Tibial nerve (tissue), 4 donors: ENCODE measurements around the gene SHROOM3. TPM values are rescaled to one million over a fixed set of nuclear protein-coding genes. Genes with fewer than 3 reads are reported as not detected.

Experiments used
- DNase-seq, 2 donors: peaks; one replicate each; pipeline ENCODE4 v3.0.0-alpha.2; 2019; ENCODE audit warnings: low spot score in 2 of 2
- H3K27ac ChIP-seq, 4 donors: fragments of 200-600 bp; sonication (generic) in 3 of 4; one replicate each; pipeline ENCODE4 v1.5.1; 2017 to 2019; ENCODE audit warnings: mild to moderate bottlenecking in 1 of 4
- H3K27me3 ChIP-seq, 2 donors: fragments of 200-600 bp; sonication (generic) in 1 of 2; one replicate each; pipeline versions ENCODE4 v1.5.1 to v1.6.0; 2017 to 2019
- H3K36me3 ChIP-seq, 3 donors: fragments of 200-600 bp; sonication (generic); one replicate each; pipeline ENCODE4 v1.5.1; 2018 to 2019
- H3K4me1 ChIP-seq, 4 donors: fragments of 200-600 bp; sonication (generic) in 3 of 4; one replicate each; pipeline ENCODE4 v1.5.1; 2017 to 2019
- H3K4me3 ChIP-seq, 4 donors: fragments of 200-600 bp; sonication (generic) in 3 of 4; one replicate each; pipeline ENCODE4 v1.5.1; 2017 to 2019; ENCODE audit warnings: mild to moderate bottlenecking in 1 of 4, moderate library complexity in 1 of 4
- H3K9me3 ChIP-seq, 4 donors: fragments of 200-600 bp; sonication (generic) in 3 of 4; one replicate each; pipeline ENCODE4 v1.5.1; 2017 to 2019
- CTCF ChIP-seq, 5 experiments: fragments of 200-600 bp in 3 of 5; fragments of 450-650 bp in 2 of 5; sonication (generic) in 3 of 5; IDR thresholded peaks; one replicate each; pipeline ENCODE4 v1.5.1; 2016 to 2019; ENCODE audit warnings: antibody characterized with exemption in 5 of 5, mild to moderate bottlenecking in 3 of 5, moderate library complexity in 2 of 5
- EP300 ChIP-seq, 2 donors: sonication (generic); formaldehyde crosslinking; IDR thresholded peaks; one replicate each; pipeline ENCODE4 v1.6.1; 2017; ENCODE audit warnings: antibody characterized with exemption in 2 of 2, mild to moderate bottlenecking in 1 of 2
- POLR2A ChIP-seq, 2 donors: fragments of 450-650 bp; IDR thresholded peaks; one replicate each; pipeline ENCODE4 v1.6.1; 2017; ENCODE audit warnings: antibody characterized with exemption in 2 of 2, mild to moderate bottlenecking in 2 of 2, moderate library complexity in 2 of 2
- WGBS, 2 donors: methylation state at CpG; one replicate each; pipeline ENCODE4 v1.1.5; 2018; 5-methylcytosine and 5-hydroxymethylcytosine counted together
- total RNA-seq, 4 donors: library from RNA; depleted of rRNA; stranded (reverse); fragments of >200 nt; gene quantifications; one replicate each; pipeline ENCODE4 v1.1.0, GENCODE V29; 2016

Gene SHROOM3
- total RNA-seq, 4 donors from 2014 or later: 28.0 to 49.8 (median 37.9) TPM

- peaks cover 0 to 37% (median 4%) of the 10 kb centered on the region in 4 donors for H3K4me1 ChIP-seq
- TF ChIP-seq CTCF (IDR thresholded peaks at IDR 0.05) (no peak), EP300 (IDR thresholded peaks at IDR 0.05) (no peak)
- DNase-seq: no peak
- H3K27ac ChIP-seq: no peak overlapping the region
- no peak overlapping the region for H3K4me3 ChIP-seq
- H3K36me3 ChIP-seq: no peaks in the 10 kb centered on the region
- H3K9me3 ChIP-seq: peaks cover 0 to 7% (median 2%) of the 10 kb centered on the region in 4 donors
- WGBS, 2 donors: 46 to 58% methylated on average over 3 of the region's 3 CpGs
- no peaks in the 10 kb centered on the region for H3K27me3 ChIP-seq
Observed at GRCh38 chr4:76486588-76487276, 51.7 kb downstream of the SHROOM3 start.

GRCh38 chr4:76487621-76488020 lies 52.6 kb downstream of the SHROOM3 start:
- no peaks in the 10 kb centered on the region for H3K36me3 ChIP-seq
- WGBS, 2 donors: 55 to 76% methylated on average over 1 of the region's 1 CpG
- peaks cover 0 to under 1% (median 0%) of the 10 kb centered on the region in 4 donors for H3K9me3 ChIP-seq
- H3K4me3 ChIP-seq: no peak overlapping the region
- peaks cover 0 to 37% (median 4%) of the 10 kb centered on the region in 4 donors for H3K4me1 ChIP-seq
- TF ChIP-seq EP300 (IDR thresholded peaks at IDR 0.05): no peak
- TF ChIP-seq CTCF (IDR thresholded peaks at IDR 0.05): no peak
- TF ChIP-seq POLR2A (IDR thresholded peaks at IDR 0.05): no peak
- H3K27ac ChIP-seq: peak overlapping the region in 1 of 4 donors; percentile 12
- DNase-seq: no peak
- no peaks in the 10 kb centered on the region for H3K27me3 ChIP-seq

GRCh38 chr4:76488455-76488854 lies 53.4 kb downstream of the SHROOM3 start:
- Histone ChIP-seq H3K4me1 (peaks cover 0 to 37% (median 4%) of the 10 kb centered on the region in 4 donors), H3K36me3 (no peaks in the 10 kb centered on the region), H3K9me3 (no peaks in the 10 kb centered on the region), H3K27ac (peak overlapping the region in 1 of 4 donors; percentile 12), H3K4me3 (no peak overlapping the region), H3K27me3 (no peaks in the 10 kb centered on the region)
- 71 to 95% methylated on average over 1 of the region's 1 CpG for WGBS, 2 donors
- TF ChIP-seq EP300 (IDR thresholded peaks at IDR 0.05): no peak
- TF ChIP-seq CTCF (IDR thresholded peaks at IDR 0.05): no peak
- no peak for TF ChIP-seq POLR2A (IDR thresholded peaks at IDR 0.05)
- no peak for DNase-seq

GRCh38 chr4:76488888-76489685 lies 54.1 kb downstream of the SHROOM3 start:
- Histone ChIP-seq H3K9me3 (no peaks in the 10 kb centered on the region), H3K36me3 (no peaks in the 10 kb centered on the region), H3K4me3 (no peak overlapping the region), H3K27me3 (no peaks in the 10 kb centered on the region), H3K27ac (peak overlapping the region in 1 of 4 donors; percentile 12), H3K4me1 (peaks cover 0 to 37% (median 4%) of the 10 kb centered on the region in 4 donors)
- WGBS, 2 donors: 28 to 30% methylated on average over 4 of the region's 4 CpGs
- TF ChIP-seq CTCF (IDR thresholded peaks at IDR 0.05) (no peak), POLR2A (IDR thresholded peaks at IDR 0.05) (no peak), EP300 (IDR thresholded peaks at IDR 0.05) (no peak)
- DNase-seq: no peak

- no peak for DNase-seq
- TF ChIP-seq POLR2A (IDR thresholded peaks at IDR 0.05): no peak
- TF ChIP-seq EP300 (IDR thresholded peaks at IDR 0.05): no peak
- TF ChIP-seq CTCF (IDR thresholded peaks at IDR 0.05): no peak
- H3K36me3 ChIP-seq: no peaks in the 10 kb centered on the region
- H3K4me3 ChIP-seq: no peak overlapping the region
- no peaks in the 10 kb centered on the region for H3K9me3 ChIP-seq
- H3K27me3 ChIP-seq: no peaks in the 10 kb centered on the region
- WGBS, 2 donors: 46 to 52% methylated on average over 6 of the region's 6 CpGs
- peak overlapping the region in 1 of 4 donors; percentile 12 for H3K27ac ChIP-seq
- H3K4me1 ChIP-seq: peaks cover 0 to 36% (median 4%) of the 10 kb centered on the region in 4 donors
Observed at GRCh38 chr4:76489686-76490161, 54.7 kb downstream of the SHROOM3 start.
